Large intestine (tissue), 3 donors: ENCODE results near the gene TOGARAM2. TPM values are rescaled to one million over a fixed set of nuclear protein-coding genes. Genes with fewer than 3 reads are reported as not detected.
A peak's percentile ranks its signal among the peaks of the same experiment; 100 is the strongest.

Experiments used
- DNase-seq, 2 donors: peaks; one replicate each; pipeline versions ENCODE4 v3.0.0 to v3.0.0-alpha.2; 2013
- H3K27ac ChIP-seq: one replicate; pipeline ENCODE4 v1.5.1; 2013; ENCODE audit warnings: low read length
- H3K27me3 ChIP-seq: 2 replicates; pipeline ENCODE4 v1.6.1; 2013; ENCODE audit warnings: low read length; ENCODE audit not compliant: control insufficient read depth, insufficient read depth
- H3K36me3 ChIP-seq: 2 replicates; pipeline ENCODE4 v1.6.1; 2013; ENCODE audit warnings: low read length; ENCODE audit not compliant: control insufficient read depth, insufficient read depth
- H3K4me1 ChIP-seq: one replicate; pipeline ENCODE4 v1.6.1; 2013; ENCODE audit warnings: low read length; ENCODE audit not compliant: control insufficient read depth, insufficient read depth
- H3K4me3 ChIP-seq: one replicate; pipeline ENCODE4 v1.5.1; 2013; ENCODE audit warnings: low read length
- H3K9me3 ChIP-seq: one replicate; pipeline ENCODE4 v1.6.1; 2013; ENCODE audit warnings: mild to moderate bottlenecking, low read depth, low read length, moderate library complexity; ENCODE audit not compliant: control insufficient read depth
- WGBS: methylation state at CpG from one replicate; pipeline ENCODE4 v1.1.5; 2013; ENCODE audit warnings: low lambda C conversion rate; ENCODE audit not compliant: insufficient coverage; 5-methylcytosine and 5-hydroxymethylcytosine counted together
- polyA plus RNA-seq: library from polyadenylated mRNA; unstranded; fragments of 120-200 nt; gene quantifications from one replicate; pipeline ENCODE4 v1.2.1, GENCODE V29; 2013

The TOGARAM2 gene
- polyA plus RNA-seq, 1 donor = 2.1 TPM

DNA sequence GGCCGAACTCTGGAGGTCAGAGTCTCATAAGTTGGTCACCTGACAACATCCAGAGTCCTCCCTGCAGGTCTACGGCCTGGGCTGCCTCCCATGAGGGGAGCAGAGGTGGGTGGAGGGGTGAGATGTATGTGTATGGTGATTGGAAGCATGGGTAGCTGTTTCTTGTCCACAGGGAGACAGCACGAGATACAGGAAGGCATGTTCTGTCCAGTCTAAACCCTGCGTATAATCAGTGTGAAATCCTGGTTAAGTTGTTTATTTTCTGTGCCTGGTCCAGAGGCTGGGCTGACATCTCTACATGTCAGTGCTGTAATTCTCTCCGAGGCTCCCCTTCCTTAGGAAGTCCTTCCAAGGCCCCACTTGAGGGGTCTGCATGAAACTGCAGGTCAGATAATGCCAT lies 8.9 kb downstream of the TOGARAM2 start:
- H3K27ac ChIP-seq = no peak overlapping the region
- DNase-seq = no peak
- H3K4me1 ChIP-seq = peaks cover 4% of the 10 kb centered on the region
- H3K36me3 ChIP-seq = no peaks in the 10 kb centered on the region
- H3K4me3 ChIP-seq = no peak overlapping the region
- no peaks in the 10 kb centered on the region for H3K27me3 ChIP-seq
- no peaks in the 10 kb centered on the region for H3K9me3 ChIP-seq
- WGBS = 82% methylated on average over 3 of the region's 5 CpGs

DNA sequence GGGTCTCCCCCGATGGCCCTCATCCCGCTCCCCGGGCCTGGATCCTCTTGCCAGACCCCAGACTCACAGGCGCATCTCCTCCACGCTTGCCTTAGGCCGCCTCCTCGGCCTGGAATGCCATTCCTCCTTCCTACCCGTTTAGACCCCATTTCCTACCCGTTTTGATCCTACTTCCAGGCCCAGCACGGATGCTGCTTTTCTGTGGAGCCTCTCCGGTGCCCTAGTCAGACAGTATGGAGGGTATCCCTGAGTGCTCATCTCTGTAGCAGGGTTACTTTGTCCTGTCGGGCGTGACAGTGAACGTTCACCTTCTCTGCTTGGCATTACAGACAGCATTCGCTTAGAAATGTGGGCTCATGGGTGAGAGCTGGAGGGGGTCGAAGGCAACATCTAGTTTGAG lies 9.3 kb downstream of the TOGARAM2 start:
- H3K36me3 ChIP-seq = no peaks in the 10 kb centered on the region
- no peak overlapping the region for H3K4me3 ChIP-seq
- H3K4me1 ChIP-seq = peaks cover 4% of the 10 kb centered on the region
- H3K9me3 ChIP-seq = no peaks in the 10 kb centered on the region
- no peak for DNase-seq
- WGBS = 83% methylated on average over 6 of the region's 16 CpGs
- H3K27me3 ChIP-seq = no peaks in the 10 kb centered on the region
- H3K27ac ChIP-seq = no peak overlapping the region

DNA sequence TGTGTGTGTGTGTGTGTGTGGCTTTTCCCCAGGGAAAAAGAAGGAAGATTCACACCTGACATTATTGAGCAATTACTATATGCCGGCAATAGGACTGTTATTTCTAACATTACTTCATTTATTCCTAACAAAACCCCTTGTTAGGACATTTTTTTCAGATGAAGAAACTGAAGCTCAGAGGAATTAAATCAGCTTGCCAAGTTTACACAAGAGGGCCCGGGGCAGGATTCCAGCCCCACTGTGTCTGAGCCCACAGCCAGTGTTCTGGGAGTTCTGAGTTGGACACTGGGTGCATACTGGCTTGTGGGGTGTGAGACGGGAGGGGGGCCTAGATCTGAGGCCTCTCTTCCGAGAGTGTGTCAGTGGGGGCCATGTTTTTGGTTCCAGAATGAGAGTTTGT lies 9.9 kb downstream of the TOGARAM2 start:
- H3K27me3 ChIP-seq = no peaks in the 10 kb centered on the region
- no peak overlapping the region for H3K27ac ChIP-seq
- no peak overlapping the region for H3K4me3 ChIP-seq
- 83% methylated on average over 1 of the region's 4 CpGs for whole genome bisulfite sequencing
- DNase-seq = no peak
- H3K4me1 ChIP-seq = peaks cover 4% of the 10 kb centered on the region
- H3K36me3 ChIP-seq = no peaks in the 10 kb centered on the region
- no peaks in the 10 kb centered on the region for H3K9me3 ChIP-seq

DNA sequence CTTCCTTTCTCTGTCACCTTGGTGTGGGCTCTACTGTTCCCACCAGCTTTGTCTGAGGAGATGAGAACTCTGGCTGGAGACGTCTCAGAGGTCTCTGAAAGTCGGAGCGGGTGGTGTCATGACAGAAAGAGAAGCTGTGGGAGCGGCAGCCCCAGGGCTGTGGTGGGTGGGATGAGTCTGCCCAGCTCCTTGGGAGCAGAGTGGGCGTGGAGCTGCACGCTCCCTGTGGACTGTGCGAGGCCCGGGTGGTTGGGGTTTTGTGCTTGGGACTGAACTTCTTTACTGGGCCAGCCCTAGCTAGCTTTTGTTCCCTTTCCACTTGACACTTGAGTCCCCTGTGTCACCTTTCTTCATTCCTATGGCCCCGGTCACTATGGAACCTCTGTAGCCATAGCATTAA lies 10.4 kb downstream of the TOGARAM2 start:
- H3K36me3 ChIP-seq = no peaks in the 10 kb centered on the region
- peaks cover 4% of the 10 kb centered on the region for H3K4me1 ChIP-seq
- no peaks in the 10 kb centered on the region for H3K27me3 ChIP-seq
- no CpG with 5 or more reads among the region's 9 CpGs for WGBS
- no peak overlapping the region for H3K4me3 ChIP-seq
- H3K9me3 ChIP-seq = no peaks in the 10 kb centered on the region
- H3K27ac ChIP-seq = no peak overlapping the region
- DNase-seq = no peak

DNA sequence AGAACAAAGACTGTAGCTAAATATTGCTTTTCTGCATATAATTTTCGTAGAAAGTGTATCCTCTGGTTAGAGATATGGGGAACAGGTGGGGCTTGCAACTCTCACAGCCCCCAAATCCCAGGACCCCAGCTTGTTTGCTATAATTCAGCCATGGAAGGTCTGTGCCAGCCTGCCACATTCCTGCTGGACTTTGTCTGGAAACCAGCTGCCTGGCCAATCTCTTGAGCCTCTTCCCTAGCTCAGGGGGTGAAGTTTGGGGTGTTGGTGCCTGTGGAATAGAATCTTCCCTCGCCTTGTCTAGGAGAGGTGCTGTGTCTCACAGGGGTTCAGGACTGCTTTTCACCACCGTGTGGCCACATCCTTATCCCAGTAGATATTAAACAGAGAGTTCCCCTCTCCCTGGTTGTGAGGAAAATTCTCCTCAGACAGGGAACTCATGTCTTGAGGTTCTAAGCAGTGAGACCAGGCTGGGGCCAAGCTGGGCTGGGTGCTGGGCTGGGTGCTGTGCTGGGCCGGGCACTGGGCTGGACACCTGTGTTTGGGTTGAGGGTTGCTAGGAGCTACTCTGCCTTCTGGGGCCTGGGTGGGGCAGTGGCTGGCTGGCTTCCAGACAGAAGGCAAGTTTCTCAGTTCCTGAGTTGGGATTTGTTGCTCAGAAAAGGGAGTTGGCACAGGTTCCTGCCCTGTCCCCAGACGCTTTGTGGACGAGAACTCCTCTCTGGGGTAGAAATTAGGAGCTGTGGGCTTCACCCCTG lies 12.3 kb downstream of the TOGARAM2 start:
- H3K27ac ChIP-seq = no peak overlapping the region
- H3K36me3 ChIP-seq = no peaks in the 10 kb centered on the region
- no peak overlapping the region for H3K4me3 ChIP-seq
- peaks cover 4% of the 10 kb centered on the region for H3K4me1 ChIP-seq
- no peaks in the 10 kb centered on the region for H3K27me3 ChIP-seq
- peak in 1 of 2 donors; percentile 40 for DNase-seq
- H3K9me3 ChIP-seq = no peaks in the 10 kb centered on the region
- WGBS = no CpG with 5 or more reads among the region's 6 CpGs

DNA sequence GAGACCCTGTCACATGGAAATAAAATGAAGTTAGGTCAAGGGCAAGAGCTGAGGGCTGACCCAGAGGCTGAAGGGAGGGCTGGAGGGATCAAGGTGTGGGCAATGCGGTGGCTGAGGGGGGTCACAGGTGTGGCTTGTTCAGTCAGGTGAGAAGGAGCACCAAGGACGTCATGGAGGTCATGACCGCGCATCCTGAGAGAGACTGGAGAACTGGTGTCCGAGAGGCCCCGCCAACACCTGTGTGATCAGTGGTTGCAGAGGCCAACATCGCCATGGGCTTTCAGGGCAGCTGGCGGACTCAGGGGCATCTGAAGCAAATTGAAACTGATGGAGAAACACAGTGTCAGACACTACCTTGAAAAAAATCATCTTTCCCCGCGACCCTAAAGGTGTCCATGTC lies 13.0 kb downstream of the TOGARAM2 start:
- H3K27ac ChIP-seq = no peak overlapping the region

DNA sequence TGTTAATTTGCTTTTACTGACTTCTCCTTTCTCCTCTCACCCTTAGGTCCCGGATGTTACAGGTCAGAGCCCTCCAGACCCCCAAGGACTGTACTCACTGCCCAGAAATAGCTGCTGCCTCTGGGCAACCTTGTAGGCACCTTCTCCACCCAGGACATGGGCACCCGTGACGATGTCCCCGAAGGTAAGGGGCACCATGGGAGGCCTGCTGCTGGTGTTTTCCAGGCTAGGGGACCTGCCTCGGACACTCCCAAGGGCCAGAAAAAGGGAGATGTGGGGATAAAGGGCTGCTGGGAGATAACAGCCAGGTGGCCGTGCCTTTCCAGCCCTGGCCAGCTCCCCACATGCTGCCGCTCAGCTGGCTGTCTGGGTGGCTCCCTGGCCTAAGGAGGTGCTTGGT lies 13.6 kb downstream of the TOGARAM2 start:
- H3K36me3 ChIP-seq = no peaks in the 10 kb centered on the region
- H3K9me3 ChIP-seq = no peaks in the 10 kb centered on the region
- no peaks in the 10 kb centered on the region for H3K27me3 ChIP-seq
- no peak for DNase-seq
- H3K27ac ChIP-seq = no peak overlapping the region
- no peak overlapping the region for H3K4me3 ChIP-seq
- peaks cover 4% of the 10 kb centered on the region for H3K4me1 ChIP-seq
- WGBS = no CpG with 5 or more reads among the region's 7 CpGs

More for the DNA sequence above, 13.0 kb downstream of the TOGARAM2 start:
- H3K9me3 ChIP-seq = no peaks in the 10 kb centered on the region
- peaks cover 4% of the 10 kb centered on the region for H3K4me1 ChIP-seq
- no peak overlapping the region for H3K4me3 ChIP-seq
- no peaks in the 10 kb centered on the region for H3K27me3 ChIP-seq
- H3K36me3 ChIP-seq = no peaks in the 10 kb centered on the region
- DNase-seq = no peak
- no CpG with 5 or more reads among the region's 10 CpGs for WGBS

DNA sequence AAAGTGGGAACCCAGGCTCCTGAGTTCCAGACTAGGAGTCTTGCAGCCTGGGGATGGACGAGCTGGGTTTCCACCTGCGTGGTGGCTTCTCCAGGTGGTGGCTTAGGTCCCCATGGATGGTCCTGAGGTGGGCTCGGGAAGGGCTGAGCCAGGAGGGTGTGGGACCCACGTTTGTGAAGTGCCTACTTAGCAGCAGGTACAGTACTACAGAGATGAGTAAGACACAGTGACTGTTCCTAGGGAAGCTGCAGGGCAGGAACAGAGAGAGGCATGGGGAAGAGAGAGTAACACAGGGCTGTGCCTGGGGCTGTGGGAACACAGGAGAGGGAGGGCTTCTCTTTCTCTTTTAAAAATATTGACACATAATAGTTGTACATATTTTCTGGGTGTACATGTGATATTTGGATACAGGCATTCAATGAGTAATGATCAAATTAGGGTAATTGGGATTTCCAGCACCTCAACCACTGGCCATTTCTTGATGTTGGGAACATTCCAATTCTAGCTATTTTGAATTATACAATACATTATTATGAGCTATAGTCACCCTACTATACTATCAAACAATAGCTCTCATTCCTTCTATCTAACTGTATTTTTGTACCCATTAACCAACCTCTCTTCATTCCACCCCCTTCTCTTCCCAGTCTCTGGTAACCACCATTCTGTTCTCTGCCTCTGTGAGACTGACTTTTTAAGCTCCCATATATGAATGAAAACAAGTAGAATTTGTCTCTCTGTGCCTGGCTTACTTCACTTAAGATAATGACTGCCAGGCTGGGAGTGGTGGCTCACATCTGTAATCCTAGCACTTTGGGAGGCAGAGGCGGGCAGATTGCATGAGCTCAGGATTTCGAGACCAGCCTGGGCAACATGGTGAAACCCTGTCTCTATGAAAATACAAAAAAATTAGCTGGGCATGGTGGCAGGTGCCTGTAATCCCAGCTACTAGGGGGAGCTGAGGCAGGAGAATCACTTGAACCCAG lies 15.0 kb downstream of the TOGARAM2 start:
- Histone ChIP-seq H3K27ac (no peak overlapping the region), H3K9me3 (no peaks in the 10 kb centered on the region), H3K27me3 (no peaks in the 10 kb centered on the region), H3K4me1 (peaks cover 4% of the 10 kb centered on the region), H3K36me3 (no peaks in the 10 kb centered on the region), H3K4me3 (no peak overlapping the region)
- no peak for DNase-seq
- WGBS = no CpG with 5 or more reads among the region's 6 CpGs

DNA sequence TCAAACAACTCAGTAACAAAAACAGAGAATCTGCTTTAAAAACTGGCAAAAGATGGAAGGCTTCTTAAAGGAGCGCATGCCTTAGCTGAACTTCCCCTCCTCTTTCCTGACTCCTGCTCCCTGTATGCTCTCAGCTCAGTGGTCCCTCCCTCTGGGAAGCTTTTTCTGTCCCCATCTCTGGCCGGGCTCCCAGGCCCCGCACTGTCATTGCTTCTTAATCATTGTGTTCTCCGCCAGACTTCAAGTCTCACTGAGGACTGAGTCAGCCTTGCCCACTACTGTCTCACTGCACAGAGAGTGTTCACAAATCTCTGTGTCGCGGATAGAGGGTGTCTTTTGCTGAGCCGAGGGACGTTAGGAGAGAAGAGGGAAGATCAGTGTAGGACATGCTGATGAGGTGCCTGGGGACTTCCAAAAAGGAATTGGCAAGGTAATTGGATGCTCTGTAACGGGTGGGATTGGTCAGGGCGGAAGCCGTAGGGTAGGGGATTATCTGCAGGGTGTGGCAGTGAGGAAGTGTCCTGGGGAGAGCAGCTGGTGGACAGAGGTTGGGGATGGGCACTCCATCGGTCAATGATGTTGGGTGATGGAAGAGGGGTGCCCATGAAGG lies 16.2 kb downstream of the TOGARAM2 start:
- no peaks in the 10 kb centered on the region for H3K9me3 ChIP-seq
- no peak overlapping the region for H3K4me3 ChIP-seq
- H3K27me3 ChIP-seq = no peaks in the 10 kb centered on the region
- no peak overlapping the region for H3K27ac ChIP-seq
- no peak for DNase-seq
- H3K36me3 ChIP-seq = no peaks in the 10 kb centered on the region
- H3K4me1 ChIP-seq = peaks cover 4% of the 10 kb centered on the region
- WGBS = 64% methylated on average over 3 of the region's 12 CpGs
